GM23338 (cell line): ENCODE data around the gene ZNF83. TPM values are rescaled to one million over a fixed set of nuclear protein-coding genes. Genes with fewer than 3 reads are reported as not detected.

Experiments
- ATAC-seq: fragments of 200-7000 bp; cut with Tn5 transposase; 3 replicates; pipeline ENCODE4 v1.9.1; 2020
- DNase-seq: peaks from one replicate; pipeline ENCODE4 v3.0.0-alpha.2; 2015; ENCODE audit warnings: low spot score
- H2AFZ ChIP-seq: fragments of 200-600 bp; sonication (generic); 2 replicates; pipeline ENCODE4 v1.8.0; 2016; ENCODE audit warnings: antibody characterized with exemption, mild to moderate bottlenecking, moderate library complexity
- H3F3A ChIP-seq: fragments of 200-600 bp; sonication (generic); replicated peaks from 2 replicates; pipeline ENCODE4 v1.8.0; 2017; ENCODE audit warnings: antibody characterized with exemption, mixed run types, low read depth
- H3K27ac ChIP-seq: fragments of 200-600 bp; sonication (generic); 2 replicates; pipeline ENCODE4 v1.6.1; 2016; ENCODE audit warnings: low read depth
- H3K27me3 ChIP-seq: fragments of 200-600 bp; sonication (generic); 2 replicates; pipeline ENCODE4 v1.8.0; 2016; ENCODE audit warnings: mild to moderate bottlenecking, mixed run types, moderate library complexity; ENCODE audit not compliant: insufficient read depth
- H3K36me3 ChIP-seq: fragments of 200-600 bp; sonication (generic); 2 replicates; pipeline ENCODE4 v1.8.0; 2016; ENCODE audit warnings: mild to moderate bottlenecking; ENCODE audit not compliant: insufficient read depth
- H3K4me1 ChIP-seq: fragments of 200-600 bp; sonication (generic); 2 replicates; pipeline ENCODE4 v1.8.0; 2016; ENCODE audit warnings: mild to moderate bottlenecking, moderate library complexity; ENCODE audit not compliant: insufficient read depth
- H3K4me2 ChIP-seq: fragments of 200-600 bp; sonication (generic); 2 replicates; pipeline ENCODE4 v1.7.1; 2017; ENCODE audit warnings: mixed run types
- H3K4me3 ChIP-seq: fragments of 200-600 bp; sonication (generic); 2 replicates; pipeline ENCODE4 v1.6.1; 2016; ENCODE audit warnings: mixed run types
- H3K79me2 ChIP-seq: fragments of 200-600 bp; sonication (generic); replicated peaks from 2 replicates; pipeline ENCODE4 v1.8.0; 2017; ENCODE audit warnings: mild to moderate bottlenecking; ENCODE audit not compliant: insufficient read depth
- H3K9me2 ChIP-seq: fragments of 200-600 bp; sonication (generic); 2 replicates; pipeline ENCODE4 v1.8.0; 2017; ENCODE audit not compliant: insufficient read depth
- H4K20me1 ChIP-seq: fragments of 200-600 bp; sonication (generic); replicated peaks from 2 replicates; pipeline ENCODE4 v1.8.0; 2017; ENCODE audit warnings: mild to moderate bottlenecking; ENCODE audit not compliant: insufficient read depth
- H3K27ac Mint-ChIP-seq: 2 replicates; pipeline ENCODE4 v1.8.0; 2020; ENCODE audit warnings: inconsistent platforms, mild to moderate bottlenecking, moderate library complexity, mixed read lengths
- H3K27me3 Mint-ChIP-seq: 3 replicates; pipeline ENCODE4 v1.8.0; 2022; ENCODE audit warnings: low read depth, mild to moderate bottlenecking, moderate library complexity, mixed read lengths, inconsistent platforms; ENCODE audit not compliant: insufficient read depth, poor library complexity
- H3K36me3 Mint-ChIP-seq: 3 replicates; pipeline ENCODE4 v1.8.0; 2021; ENCODE audit warnings: low read depth, mild to moderate bottlenecking, inconsistent platforms, moderate library complexity, mixed read lengths
- H3K4me1 Mint-ChIP-seq: 3 replicates; pipeline ENCODE4 v1.8.0; 2020; ENCODE audit warnings: mild to moderate bottlenecking, inconsistent platforms, mixed read lengths
- H3K4me3 Mint-ChIP-seq: 3 replicates; pipeline ENCODE4 v1.8.0; 2021; ENCODE audit warnings: moderate library complexity, mild to moderate bottlenecking, inconsistent platforms, mixed read lengths
- H3K9me3 Mint-ChIP-seq: 3 replicates; pipeline ENCODE4 v1.8.0; 2020; ENCODE audit warnings: moderate library complexity, mild to moderate bottlenecking, inconsistent platforms, mixed read lengths
- CREB1 ChIP-seq: fragments of 250-450 bp; sonication (Bioruptor Pico); IDR thresholded peaks from 2 replicates; pipeline ENCODE4 v1.5.0; 2020; ENCODE audit warnings: low read depth, mild to moderate bottlenecking, moderate library complexity
- CTCF ChIP-seq, 2 experiments: fragments of 200-600 bp in 1 of 2; sonication (generic) in 1 of 2; conservative IDR thresholded peaks; 2 replicates each; pipeline versions ENCODE4 v1.5.1 to v1.6.1; 2016 to 2017; ENCODE audit warnings: antibody characterized with exemption in 2 of 2, low read depth in 2 of 2, mild to moderate bottlenecking in 2 of 2, moderate library complexity in 1 of 2
- ETS1 ChIP-seq: IDR thresholded peaks from 2 replicates; pipeline ENCODE4 v1.6.1; 2016; ENCODE audit warnings: antibody characterized with exemption
- EZH2 ChIP-seq: fragments of 200-600 bp; sonication (generic); IDR thresholded peaks from one replicate; pipeline ENCODE4 v1.8.0; 2017; ENCODE audit warnings: antibody characterized with exemption, mild to moderate bottlenecking, low read depth; ENCODE audit not compliant: unreplicated experiment
- EZH2phosphoT487 ChIP-seq: fragments of 200-600 bp; sonication (generic); IDR thresholded peaks from one replicate; pipeline ENCODE4 v1.8.1; 2018; ENCODE audit warnings: antibody characterized with exemption; ENCODE audit not compliant: unreplicated experiment
- JUNB ChIP-seq: IDR thresholded peaks from one replicate; pipeline ENCODE4 v1.6.1; 2016; ENCODE audit warnings: antibody characterized with exemption; ENCODE audit not compliant: unreplicated experiment
- NANOG ChIP-seq: IDR thresholded peaks from 2 replicates; pipeline ENCODE4 v1.6.1; 2016; ENCODE audit warnings: antibody characterized with exemption, borderline replicate concordance
- POLR2AphosphoS5 ChIP-seq: IDR thresholded peaks from 2 replicates; pipeline ENCODE4 v1.6.1; 2016; ENCODE audit warnings: antibody characterized with exemption, low read depth
- REST ChIP-seq: IDR thresholded peaks from one replicate; pipeline ENCODE4 v1.6.1; 2018; ENCODE audit warnings: antibody characterized with exemption; ENCODE audit not compliant: unreplicated experiment
- STAT1 ChIP-seq: IDR thresholded peaks from one replicate; pipeline ENCODE4 v1.6.1; 2016; ENCODE audit warnings: antibody characterized with exemption; ENCODE audit not compliant: unreplicated experiment
- ZNF114 ChIP-seq: fragments of 250-450 bp; sonication (Bioruptor Pico); IDR thresholded peaks from 2 replicates; pipeline ENCODE4 v1.5.0; 2020; ENCODE audit warnings: mild to moderate bottlenecking, moderate library complexity
- ZNF331 ChIP-seq: fragments of 250-450 bp; sonication (Bioruptor Pico); IDR thresholded peaks from 2 replicates; pipeline ENCODE4 v1.5.0; 2020; ENCODE audit warnings: low read depth, mild to moderate bottlenecking, moderate library complexity
- ZNF462 ChIP-seq: fragments of 250-450 bp; sonication (Bioruptor Pico); IDR thresholded peaks from 2 replicates; pipeline ENCODE4 v1.5.0; 2020; ENCODE audit warnings: mild to moderate bottlenecking, moderate library complexity
- polyA plus RNA-seq: library from polyadenylated mRNA; unstranded; fragments of >200 nt; fragmentation: Nextera tagmentation; extraction: Ambion mirVana; gene quantifications from 2 replicates; pipeline ENCODE4 v1.2.1, GENCODE V29; 2016
- total RNA-seq: library from RNA; depleted of rRNA; stranded (reverse); fragments of >200 nt; shearing (Covaris generic); gene quantifications from 2 replicates; pipeline ENCODE4 v1.2.3, GENCODE V29; 2014

ZNF83 gene
- total and polyA plus RNA-seq, 2 experiments from 2014 or later: 16.2 to 25.0 TPM

- Histone ChIP-seq H2AFZ (no peak overlapping the region), H3K79me2 (peaks cover 9% of the 10 kb centered on the region; the same call in 1 of the 2 replicates), H4K20me1 (no peaks in the 10 kb centered on the region; the same call in 1 of the 2 replicates), H3F3A (0 out of 2 replicates have a peak, but pooled peaks cover 3% of the 10 kb centered on the region), H3K4me2 (no peak overlapping the region), H3K9me2 (no peaks in the 10 kb centered on the region), H3K4me1 (peaks cover 25% of the 10 kb centered on the region), H3K27me3 (peaks cover 10% of the 10 kb centered on the region; the same call in 1 of the 2 replicates), H3K36me3 (no peaks in the 10 kb centered on the region), H3K4me3 (no peak overlapping the region), H3K27ac (no peak overlapping the region)
- TF ChIP-seq CTCF (conservative IDR thresholded peaks at IDR 0.05; ENCODE audit: low read depth in 2 of 2) (no peak), ZNF114 (CRISPR knock-in tag) (no peak), ETS1 (no peak), CREB1 (CRISPR knock-in tag) (no peak), ZNF462 (no peak), STAT1 (no peak), EZH2 (no peak), JUNB (no peak), ZNF331 (CRISPR knock-in tag) (no peak), POLR2AphosphoS5 (no peak), REST (no peak), EZH2phosphoT487 (no peak), NANOG (no peak)
- no peak for ATAC-seq
- Mint-ChIP-seq H3K9me3 (peaks cover under 1% of the 10 kb centered on the region; the same call in 1 of the 3 replicates), H3K4me1 (peaks cover 15% of the 10 kb centered on the region), H3K27me3 (peaks cover 13% of the 10 kb centered on the region), H3K36me3 (peaks cover 13% of the 10 kb centered on the region), H3K27ac (no peak overlapping the region), H3K4me3 (no peak overlapping the region)
- no peak for DNase-seq
These were observed 35.2 kb downstream of the ZNF83 start for GRCh38 chr19:52602941-52603340.
